OCI-LY3 (cell line): ENCODE data around the gene LRRC61.
A peak's percentile ranks its signal among the peaks of the same experiment; 100 is the strongest.

ENCODE experiments used
- H2AFZ ChIP-seq: fragments of 200-600, 300-600 bp; shearing (Covaris generic); 2 replicates; pipeline ENCODE4 v1.6.0; 2014; ENCODE audit warnings: antibody characterized with exemption, low read depth, low read length
- H3K27ac ChIP-seq: fragments of 200-600, 300-600 bp; sonication (generic); 2 replicates; pipeline ENCODE4 v1.5.1; 2014; ENCODE audit warnings: mild to moderate bottlenecking, low read length, moderate library complexity, mixed read lengths
- H3K27me3 ChIP-seq: fragments of 200-600, 300-600 bp; sonication (generic); 2 replicates; pipeline ENCODE4 v1.6.1; 2014; ENCODE audit warnings: low read depth, low read length, mixed read lengths
- H3K36me3 ChIP-seq: fragments of 200-600, 300-600 bp; sonication (generic); replicated peaks from 2 replicates; pipeline ENCODE3; 2014; ENCODE audit warnings: low read depth, low read length, mixed read lengths
- H3K4me1 ChIP-seq: fragments of 300-600, 200-600 bp; sonication (generic); 2 replicates; pipeline ENCODE4 v1.6.1; 2014; ENCODE audit warnings: low read length, mixed read lengths
- H3K4me2 ChIP-seq: fragments of 200-600, 300-600 bp; sonication (generic); 2 replicates; pipeline ENCODE4 v1.6.1; 2014; ENCODE audit warnings: low read length, mixed read lengths
- H3K4me3 ChIP-seq: fragments of 300-600, 200-600 bp; sonication (generic); 2 replicates; pipeline ENCODE4 v1.5.1; 2014; ENCODE audit warnings: antibody characterized with exemption, mild to moderate bottlenecking, low read length, moderate library complexity
- H3K79me2 ChIP-seq: fragments of 300-600, 200-600 bp; shearing (Covaris generic); 2 replicates; pipeline ENCODE4 v1.6.1; 2014; ENCODE audit warnings: mild to moderate bottlenecking, low read length, mixed read lengths
- H3K9ac ChIP-seq: fragments of 300-600, 200-600 bp; shearing (Covaris generic); 2 replicates; pipeline ENCODE4 v1.6.0; 2014; ENCODE audit warnings: mild to moderate bottlenecking, low read length, moderate library complexity
- H3K9me3 ChIP-seq: fragments of 200-600, 300-600 bp; shearing (Covaris generic); 2 replicates; pipeline ENCODE4 v1.6.1; 2014; ENCODE audit warnings: low read length, mixed read lengths; ENCODE audit not compliant: insufficient read depth
- H4K20me1 ChIP-seq: fragments of 200-600, 300-600 bp; sonication (generic); 2 replicates; pipeline ENCODE4 v1.6.1; 2016; ENCODE audit warnings: low read length, mixed read lengths; ENCODE audit not compliant: insufficient read depth
- CTCF ChIP-seq: fragments of 200-600, 300-600 bp; sonication (generic); IDR thresholded peaks from 2 replicates; pipeline ENCODE4 v1.5.1; 2014; ENCODE audit warnings: antibody characterized with exemption, low read length, low read depth
- EZH2phosphoT487 ChIP-seq: fragments of 200-600 bp; shearing (Covaris generic); IDR thresholded peaks from 2 replicates; pipeline ENCODE4 v1.6.1; 2018; ENCODE audit warnings: antibody characterized with exemption, mixed run types, low read depth

LRRC61 gene

GRCh38 chr7:150380463-150380862 lies 57.3 kb downstream of the LRRC61 start:
- TF ChIP-seq EZH2phosphoT487 (no peak), CTCF (no peak)
- peak overlapping the region; percentile 98 for H3K9ac ChIP-seq
- H3K4me1 ChIP-seq = peaks cover 84% of the 10 kb centered on the region
- peaks cover 80% of the 10 kb centered on the region for H3K79me2 ChIP-seq
- H3K4me2 ChIP-seq = peak overlapping the region; percentile 95
- H4K20me1 ChIP-seq = no peaks in the 10 kb centered on the region
- H3K4me3 ChIP-seq = peak overlapping the region; percentile 93
- no peaks in the 10 kb centered on the region for H3K9me3 ChIP-seq
- H3K27me3 ChIP-seq = no peaks in the 10 kb centered on the region
- no peak overlapping the region for H2AFZ ChIP-seq
- H3K27ac ChIP-seq = peak overlapping the region; percentile 79
- peaks cover 3% of the 10 kb centered on the region for H3K36me3 ChIP-seq

DNA sequence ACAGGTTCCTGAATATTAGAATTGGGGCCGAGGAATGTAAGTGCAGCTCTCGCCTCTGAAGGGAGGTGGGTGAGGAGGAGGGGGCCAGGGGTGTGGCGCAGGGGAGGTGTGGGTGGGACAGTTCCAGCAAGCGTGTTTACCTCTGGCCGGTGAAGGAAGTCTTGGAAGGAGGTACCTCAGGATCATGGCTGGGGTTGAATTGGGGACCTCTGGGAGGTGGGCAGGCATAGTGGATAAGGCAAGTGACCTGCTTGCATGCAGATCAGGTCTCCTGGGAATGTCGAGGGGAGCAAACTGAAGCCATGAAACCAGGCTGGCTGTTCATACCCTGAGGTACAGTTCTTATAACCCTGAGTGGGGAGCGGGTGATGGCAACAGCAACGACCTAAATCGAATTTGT lies 57.9 kb downstream of the LRRC61 start:
- peak overlapping the region; percentile 79 for H3K27ac ChIP-seq
- H3K9me3 ChIP-seq = no peaks in the 10 kb centered on the region
- peaks cover 3% of the 10 kb centered on the region for H3K36me3 ChIP-seq
- peaks cover 76% of the 10 kb centered on the region for H3K79me2 ChIP-seq
- H3K9ac ChIP-seq = peak overlapping the region; percentile 98
- H3K4me3 ChIP-seq = peak overlapping the region; percentile 93
- H2AFZ ChIP-seq = no peak overlapping the region
- H3K27me3 ChIP-seq = no peaks in the 10 kb centered on the region
- peaks cover 84% of the 10 kb centered on the region for H3K4me1 ChIP-seq
- TF ChIP-seq EZH2phosphoT487 (no peak), CTCF (no peak)
- no peaks in the 10 kb centered on the region for H4K20me1 ChIP-seq
- peak overlapping the region; percentile 95 for H3K4me2 ChIP-seq

DNA sequence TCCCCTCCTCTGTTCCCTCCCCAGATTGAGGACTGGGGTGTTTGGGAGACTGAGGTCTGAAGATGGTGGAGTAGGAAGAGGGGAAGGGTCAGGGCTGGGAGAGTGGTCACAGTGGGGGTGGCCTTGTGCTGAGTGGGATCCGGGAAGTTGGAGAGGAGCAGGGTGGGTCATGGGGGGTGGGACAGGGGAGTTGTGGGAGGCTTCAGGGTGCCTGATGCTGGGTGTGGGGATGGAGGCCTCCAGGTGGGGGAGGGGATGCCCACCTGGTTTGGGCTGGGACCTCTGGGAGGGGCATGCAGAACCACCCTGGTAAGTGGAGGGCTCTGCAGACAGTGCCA lies 58.6 kb downstream of the LRRC61 start:
- H3K9ac ChIP-seq = 0 out of 2 replicates have a peak overlapping the region, but pooled peaks have one; percentile 9
- H3K4me1 ChIP-seq = peaks cover 84% of the 10 kb centered on the region

GRCh38 chr7:150382123-150382843 lies 59.1 kb downstream of the LRRC61 start:
- H3K9ac ChIP-seq = peak overlapping the region; percentile 9; the same call in 1 of the 2 replicates
- TF ChIP-seq CTCF = peak; percentile 13; the same call in 1 of the 2 replicates
- no peak for TF ChIP-seq EZH2phosphoT487
- H3K4me2 ChIP-seq = peak overlapping the region; percentile 54
- H3K36me3 ChIP-seq = peaks cover 5% of the 10 kb centered on the region
- H3K27me3 ChIP-seq = no peaks in the 10 kb centered on the region
- peaks cover 80% of the 10 kb centered on the region for H3K4me1 ChIP-seq
- no peaks in the 10 kb centered on the region for H3K9me3 ChIP-seq
- H2AFZ ChIP-seq = no peak overlapping the region
- peak overlapping the region; percentile 20; the same call in 1 of the 2 replicates for H3K4me3 ChIP-seq
- H4K20me1 ChIP-seq = no peaks in the 10 kb centered on the region
- H3K79me2 ChIP-seq = peaks cover 70% of the 10 kb centered on the region
- H3K27ac ChIP-seq = peak overlapping the region; percentile 34

More for the DNA sequence above, 58.6 kb downstream of the LRRC61 start:
- H2AFZ ChIP-seq = no peak overlapping the region
- H3K27ac ChIP-seq = no peak overlapping the region
- H3K4me3 ChIP-seq = peak overlapping the region; percentile 20; the same call in 1 of the 2 replicates
- peaks cover 5% of the 10 kb centered on the region for H3K36me3 ChIP-seq
- TF ChIP-seq EZH2phosphoT487 (no peak), CTCF (no peak)
- no peaks in the 10 kb centered on the region for H3K27me3 ChIP-seq
- peaks cover 74% of the 10 kb centered on the region for H3K79me2 ChIP-seq
- no peaks in the 10 kb centered on the region for H4K20me1 ChIP-seq
- H3K9me3 ChIP-seq = no peaks in the 10 kb centered on the region
- H3K4me2 ChIP-seq = peak overlapping the region; percentile 54
